Measurements from ENCODE around the gene GLP2R. TPM values are rescaled to one million over a fixed set of nuclear protein-coding genes. Genes with fewer than 3 reads are reported as not detected.

The GLP2R gene
- total RNA-seq, 4 donors from 2014 or later: 0.54 to 3.3 (median 1.2) TPM

DNA sequence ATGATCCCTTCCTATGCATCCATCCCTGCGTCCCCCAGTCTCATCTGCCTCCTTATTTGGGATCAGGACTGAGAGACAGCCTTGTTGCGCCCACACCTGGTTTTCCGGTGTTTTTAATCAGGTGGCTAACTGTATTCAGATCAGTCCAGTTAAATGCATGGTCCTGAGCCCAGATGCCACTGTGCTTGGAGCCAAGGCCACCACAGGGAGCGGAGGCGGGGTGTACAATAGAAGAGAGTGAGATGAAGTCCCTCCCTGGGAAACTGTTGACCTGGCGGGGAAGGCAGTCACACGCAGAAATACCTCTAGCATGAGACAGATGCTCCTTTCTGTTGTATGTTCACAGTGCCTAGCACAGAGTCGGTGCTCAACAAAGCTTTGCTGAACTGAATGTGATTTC, 73.1 kb downstream of the GLP2R start:
- Histone ChIP-seq H3K4me3 (replicated peaks in 1 of 3) (no peak overlapping the region), H3K27ac (no peak overlapping the region), H3K9me3 (no peaks in the 10 kb centered on the region), H3K36me3 (no peaks in the 10 kb centered on the region), H3K27me3 (no peaks in the 10 kb centered on the region), H3K4me1 (no peaks in the 10 kb centered on the region)
- 92 to 95% methylated on average over 8 of the region's 8 CpGs for WGBS, 2 donors
- no peak for TF ChIP-seq POLR2A (IDR thresholded peaks at IDR 0.05)
- TF ChIP-seq, protein P1, sequence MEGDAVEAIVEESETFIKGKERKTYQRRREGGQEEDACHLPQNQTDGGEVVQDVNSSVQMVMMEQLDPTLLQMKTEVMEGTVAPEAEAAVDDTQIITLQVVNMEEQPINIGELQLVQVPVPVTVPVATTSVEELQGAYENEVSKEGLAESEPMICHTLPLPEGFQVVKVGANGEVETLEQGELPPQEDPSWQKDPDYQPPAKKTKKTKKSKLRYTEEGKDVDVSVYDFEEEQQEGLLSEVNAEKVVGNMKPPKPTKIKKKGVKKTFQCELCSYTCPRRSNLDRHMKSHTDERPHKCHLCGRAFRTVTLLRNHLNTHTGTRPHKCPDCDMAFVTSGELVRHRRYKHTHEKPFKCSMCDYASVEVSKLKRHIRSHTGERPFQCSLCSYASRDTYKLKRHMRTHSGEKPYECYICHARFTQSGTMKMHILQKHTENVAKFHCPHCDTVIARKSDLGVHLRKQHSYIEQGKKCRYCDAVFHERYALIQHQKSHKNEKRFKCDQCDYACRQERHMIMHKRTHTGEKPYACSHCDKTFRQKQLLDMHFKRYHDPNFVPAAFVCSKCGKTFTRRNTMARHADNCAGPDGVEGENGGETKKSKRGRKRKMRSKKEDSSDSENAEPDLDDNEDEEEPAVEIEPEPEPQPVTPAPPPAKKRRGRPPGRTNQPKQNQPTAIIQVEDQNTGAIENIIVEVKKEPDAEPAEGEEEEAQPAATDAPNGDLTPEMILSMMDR (IDR thresholded peaks at IDR 0.05): no peak
- DNase-seq: no peak
- intact Hi-C loops (cut with DNase I): no loop called here

DNA sequence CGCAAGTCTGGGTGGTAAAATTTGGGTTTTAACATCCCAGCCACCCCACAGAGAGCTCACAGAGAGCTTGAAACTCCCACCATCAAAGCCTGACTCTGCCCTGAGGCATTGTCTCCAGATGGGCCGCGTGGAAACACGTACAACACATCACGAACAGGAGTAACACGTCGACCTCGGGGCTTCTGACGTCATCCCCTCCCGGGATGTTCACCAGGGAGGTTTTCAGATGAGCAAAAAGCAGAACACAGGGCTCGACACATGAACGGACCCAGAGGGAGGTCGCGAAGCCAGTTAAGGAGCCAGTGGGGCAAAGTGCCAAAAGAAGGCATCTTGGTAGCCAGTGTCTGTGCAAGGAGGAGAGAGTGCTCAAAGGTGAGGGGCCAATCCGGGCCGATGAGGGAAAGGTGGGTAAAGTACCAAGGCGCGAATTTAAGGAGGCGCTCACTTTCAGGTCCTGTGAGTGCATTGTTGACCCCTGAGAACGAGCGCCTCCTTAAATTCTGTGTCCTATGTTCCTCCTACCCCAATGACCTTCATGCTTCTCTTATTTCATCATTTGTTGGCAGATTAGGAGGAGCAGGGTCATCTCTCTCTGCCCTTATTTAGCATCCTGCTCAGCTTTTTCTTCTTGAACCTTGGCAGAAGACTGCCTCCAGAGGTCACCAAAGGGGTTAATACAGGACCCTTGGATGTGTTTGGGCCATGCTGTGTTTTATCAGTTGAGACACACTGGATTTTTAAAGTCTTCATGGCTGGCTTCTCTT, 73.7 kb downstream of the GLP2R start:
- Histone ChIP-seq H3K4me3 (replicated peaks in 1 of 3) (no peak overlapping the region), H3K36me3 (no peaks in the 10 kb centered on the region), H3K4me1 (no peaks in the 10 kb centered on the region), H3K27me3 (no peaks in the 10 kb centered on the region), H3K27ac (peak overlapping the region in 1 of 3 donors; percentile 7), H3K9me3 (no peaks in the 10 kb centered on the region)
- peak in 1 of 2 donors; percentile 4 for DNase-seq
- TF ChIP-seq, protein P1 (IDR thresholded peaks at IDR 0.05): no peak
- no peak for TF ChIP-seq POLR2A (IDR thresholded peaks at IDR 0.05)
- WGBS, 2 donors: 66 to 83% methylated on average over 20 to 21 of the region's 21 CpGs
- intact Hi-C loops (cut with DNase I): no loop called here

DNA sequence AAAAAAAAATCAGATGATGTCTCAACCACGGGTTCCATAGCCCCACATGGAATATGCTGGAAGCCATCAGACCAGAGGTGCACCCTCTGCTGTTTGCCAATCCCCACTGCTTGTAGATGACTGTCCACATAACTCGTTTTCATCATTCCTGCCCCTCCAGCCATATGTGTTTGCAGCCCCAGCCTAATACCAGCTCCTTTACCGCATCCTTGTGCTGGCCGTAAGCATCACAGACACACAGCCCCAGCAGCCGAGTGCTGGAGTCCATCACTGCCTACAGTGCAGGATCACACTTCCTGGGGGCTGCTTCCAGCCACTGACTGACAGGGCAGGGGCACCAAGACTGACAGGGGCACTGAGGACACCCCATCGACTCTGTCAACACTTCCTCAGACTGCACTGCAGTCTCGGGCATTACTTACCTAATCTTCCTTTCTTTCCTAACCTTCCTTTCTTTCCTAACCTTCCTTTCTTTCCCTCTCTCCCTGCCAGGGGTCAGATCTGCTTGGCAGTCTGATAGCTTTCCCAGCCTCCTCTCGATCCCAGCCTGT, 74.4 kb downstream of the GLP2R start:
- Histone ChIP-seq H3K4me3 (replicated peaks in 1 of 3) (no peak overlapping the region), H3K4me1 (no peaks in the 10 kb centered on the region), H3K9me3 (no peaks in the 10 kb centered on the region), H3K36me3 (no peaks in the 10 kb centered on the region), H3K27me3 (no peaks in the 10 kb centered on the region), H3K27ac (peak overlapping the region in 1 of 3 donors; percentile 7)
- TF ChIP-seq, protein P1 (IDR thresholded peaks at IDR 0.05): no peak
- no peak for TF ChIP-seq POLR2A (IDR thresholded peaks at IDR 0.05)
- no peak for DNase-seq
- 39 to 40% methylated on average over 8 of the region's 8 CpGs for WGBS, 2 donors
- intact Hi-C loops (cut with DNase I): no loop called here

DNA sequence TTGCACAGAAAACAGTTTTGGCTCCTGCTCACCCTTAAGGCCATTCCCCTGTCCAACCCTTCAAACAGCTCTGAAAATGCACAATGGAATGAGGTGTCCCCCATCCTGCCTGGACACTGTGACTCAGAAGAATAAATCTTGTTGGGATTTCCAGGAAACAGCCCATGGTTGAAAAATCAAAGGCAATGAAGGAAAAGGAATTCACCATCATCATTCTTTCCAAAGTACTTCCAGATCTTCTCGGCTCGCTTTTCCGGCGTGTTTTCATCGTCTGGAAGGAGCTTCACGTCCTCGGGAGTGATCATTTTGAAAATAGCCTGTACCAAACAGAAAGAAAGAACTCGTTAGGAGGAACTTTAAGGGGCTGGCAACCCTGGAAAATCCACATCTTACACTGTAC, 75.1 kb downstream of the GLP2R start:
- TF ChIP-seq POLR2A (IDR thresholded peaks at IDR 0.05): no peak
- TF ChIP-seq, protein P1 (IDR thresholded peaks at IDR 0.05): no peak
- Histone ChIP-seq H3K4me3 (replicated peaks in 1 of 3) (no peak overlapping the region), H3K4me1 (no peaks in the 10 kb centered on the region), H3K27me3 (no peaks in the 10 kb centered on the region), H3K9me3 (no peaks in the 10 kb centered on the region), H3K36me3 (no peaks in the 10 kb centered on the region), H3K27ac (no peak overlapping the region)
- intact Hi-C loops (cut with DNase I): no loop called here
- 59 to 69% methylated on average over 8 of the region's 8 CpGs for WGBS, 2 donors
- no peak for DNase-seq

DNA sequence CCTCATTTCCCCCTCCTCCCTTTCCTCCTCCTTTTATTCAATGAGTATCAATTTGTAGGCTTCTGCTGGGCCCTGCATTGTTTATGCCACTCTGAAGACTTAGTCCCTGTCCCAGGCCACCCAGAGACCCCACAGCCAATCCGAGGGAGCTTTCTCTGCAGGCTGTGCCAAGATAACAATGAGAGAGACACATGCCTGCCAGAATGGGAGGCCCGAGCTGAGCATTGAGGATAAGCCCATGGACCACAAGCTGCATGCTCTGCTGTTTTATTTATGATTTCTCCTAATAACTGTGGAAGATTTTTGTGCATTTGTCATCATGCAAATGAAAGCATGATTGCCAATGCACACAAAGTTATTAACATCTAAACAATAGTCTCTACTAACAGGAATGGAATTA, 76.4 kb downstream of the GLP2R start:
- H3K27me3 ChIP-seq: no peaks in the 10 kb centered on the region
- no peaks in the 10 kb centered on the region for H3K36me3 ChIP-seq
- H3K4me1 ChIP-seq: no peaks in the 10 kb centered on the region
- TF ChIP-seq, protein P1 (IDR thresholded peaks at IDR 0.05): no peak
- no peak for TF ChIP-seq POLR2A (IDR thresholded peaks at IDR 0.05)
- no peak overlapping the region for H3K4me3 ChIP-seq (replicated peaks in 1 of 3)
- 11 to 23% methylated on average over 2 of the region's 2 CpGs for WGBS, 2 donors
- intact Hi-C loops (cut with DNase I): no loop called here
- no peak overlapping the region for H3K27ac ChIP-seq
- no peaks in the 10 kb centered on the region for H3K9me3 ChIP-seq
- no peak for DNase-seq
